Measurements from ENCODE around the gene TPMT.

DNA sequence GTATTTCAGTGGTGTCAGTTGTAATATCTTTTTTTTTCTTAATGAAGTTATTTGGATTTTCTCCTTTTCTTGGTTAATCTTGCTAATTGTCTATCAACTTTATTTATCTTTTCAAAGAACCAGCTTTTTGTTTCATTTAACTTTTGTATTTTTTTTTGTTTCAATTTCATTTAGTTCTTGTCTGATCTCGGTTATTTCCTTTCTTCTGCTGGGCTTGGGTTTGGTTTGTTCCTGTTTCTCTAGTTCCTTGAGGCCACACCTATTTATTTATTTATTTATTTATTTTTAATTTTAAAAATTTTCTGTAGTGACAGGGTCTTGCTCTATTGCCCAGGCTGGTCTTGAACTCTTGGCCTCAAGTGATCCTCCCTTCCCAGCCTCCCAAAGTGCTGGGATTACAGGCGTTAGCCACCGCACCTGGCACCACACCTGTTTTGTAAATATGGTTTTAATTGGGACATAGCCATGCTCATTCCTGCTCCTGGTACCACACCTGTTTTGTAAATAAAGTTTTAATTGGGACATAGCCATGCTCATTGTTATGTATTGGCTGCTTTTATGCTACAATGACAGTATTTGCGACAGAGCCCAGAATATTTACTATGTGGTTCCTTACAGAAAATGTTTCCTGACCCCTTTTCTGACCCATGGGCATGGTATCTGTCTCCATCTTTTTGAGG lies 22.5 kb upstream of the TPMT start:
- no peak for TF ChIP-seq POLR2A (IDR thresholded peaks at IDR 0.05)
- TF ChIP-seq, protein P1, sequence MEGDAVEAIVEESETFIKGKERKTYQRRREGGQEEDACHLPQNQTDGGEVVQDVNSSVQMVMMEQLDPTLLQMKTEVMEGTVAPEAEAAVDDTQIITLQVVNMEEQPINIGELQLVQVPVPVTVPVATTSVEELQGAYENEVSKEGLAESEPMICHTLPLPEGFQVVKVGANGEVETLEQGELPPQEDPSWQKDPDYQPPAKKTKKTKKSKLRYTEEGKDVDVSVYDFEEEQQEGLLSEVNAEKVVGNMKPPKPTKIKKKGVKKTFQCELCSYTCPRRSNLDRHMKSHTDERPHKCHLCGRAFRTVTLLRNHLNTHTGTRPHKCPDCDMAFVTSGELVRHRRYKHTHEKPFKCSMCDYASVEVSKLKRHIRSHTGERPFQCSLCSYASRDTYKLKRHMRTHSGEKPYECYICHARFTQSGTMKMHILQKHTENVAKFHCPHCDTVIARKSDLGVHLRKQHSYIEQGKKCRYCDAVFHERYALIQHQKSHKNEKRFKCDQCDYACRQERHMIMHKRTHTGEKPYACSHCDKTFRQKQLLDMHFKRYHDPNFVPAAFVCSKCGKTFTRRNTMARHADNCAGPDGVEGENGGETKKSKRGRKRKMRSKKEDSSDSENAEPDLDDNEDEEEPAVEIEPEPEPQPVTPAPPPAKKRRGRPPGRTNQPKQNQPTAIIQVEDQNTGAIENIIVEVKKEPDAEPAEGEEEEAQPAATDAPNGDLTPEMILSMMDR (IDR thresholded peaks at IDR 0.05), result no peak

Measured in suprapubic skin (tissue), 3 donors.